H4 (cell line): Measurements from ENCODE around the gene KIF3B. TPM values are rescaled to one million over a fixed set of nuclear protein-coding genes. Genes with fewer than 3 reads are reported as not detected.
"Not testable (repeated sequence)": the region's sequence is repeated elsewhere in the genome, so short reads cannot be mapped to it uniquely, and the experiment has no call there.

ENCODE experiments used
- DNase-seq: peaks from one replicate; pipeline ENCODE4 v3.0.0-alpha.2; 2015; ENCODE audit warnings: low spot score
- total RNA-seq: library from RNA; depleted of rRNA; stranded (reverse); fragments of >200 nt; shearing (Covaris generic); gene quantifications from 2 replicates; pipeline ENCODE4 v1.2.3, GENCODE V29; 2014

The KIF3B gene
- total RNA-seq, 1 experiment from 2014 or later = 15.0 TPM

GRCh38 chr20:32356622-32357374, 79.3 kb downstream of the KIF3B start:
- no peak for DNase-seq

GRCh38 chr20:32357375-32357868, 80.0 kb downstream of the KIF3B start:
- DNase-seq = no peak

- peak; percentile 96 for DNase-seq
These were observed 80.6 kb downstream of the KIF3B start, which contains the start of gene ASXL1 for GRCh38 chr20:32357869-32358631. ASXL1 (plus strand) TSS chr20:32358331; CDS start chr20:32358776, 445 bp downstream.

- no peak for DNase-seq
These were observed 81.1 kb downstream of the KIF3B start for GRCh38 chr20:32358632-32358882.

- DNase-seq = peak; percentile 47
These were observed 81.6 kb downstream of the KIF3B start for GRCh38 chr20:32358883-32359632.

GRCh38 chr20:32359633-32360332, 82.3 kb downstream of the KIF3B start:
- no peak for DNase-seq

- no peak for DNase-seq
These were observed 82.8 kb downstream of the KIF3B start for GRCh38 chr20:32360333-32360634.

GRCh38 chr20:32362901-32363364, 85.5 kb downstream of the KIF3B start:
- no peak for DNase-seq

GRCh38 chr20:32363492-32363891, 86.0 kb downstream of the KIF3B start:
- DNase-seq = no peak

GRCh38 chr20:32364554-32365208, 87.2 kb downstream of the KIF3B start:
- DNase-seq = no peak

- no peak for DNase-seq
These were observed 88.1 kb downstream of the KIF3B start for GRCh38 chr20:32365564-32365963.

- no peak for DNase-seq
These were observed 88.9 kb downstream of the KIF3B start for GRCh38 chr20:32366380-32366779.

- no peak for DNase-seq
These were observed 90.9 kb downstream of the KIF3B start for GRCh38 chr20:32368323-32368722.

GRCh38 chr20:32368925-32369324, 91.5 kb downstream of the KIF3B start:
- no peak for DNase-seq

- DNase-seq = no peak
These were observed 93.4 kb downstream of the KIF3B start for GRCh38 chr20:32370897-32371296.

GRCh38 chr20:32378461-32378860, 101.0 kb downstream of the KIF3B start:
- DNase-seq = no peak

GRCh38 chr20:32380037-32380436, 102.6 kb downstream of the KIF3B start:
- DNase-seq = not testable (repeated sequence)

- no peak for DNase-seq
These were observed 103.3 kb downstream of the KIF3B start for GRCh38 chr20:32380745-32381144.

- DNase-seq = no peak
These were observed 104.9 kb downstream of the KIF3B start for GRCh38 chr20:32382102-32382950.

- not testable (repeated sequence) for DNase-seq
These were observed 106.0 kb downstream of the KIF3B start for GRCh38 chr20:32383441-32383840.
